SK-N-SH (cell line): ENCODE data around the gene GPATCH2L.

ENCODE experiments used
- CHD2 ChIP-seq: fragments of 150-350 bp; IDR thresholded peaks from 2 replicates; pipeline ENCODE4 v1.6.1; 2018; ENCODE audit warnings: low read length; ENCODE audit not compliant: partially characterized antibody
- EP300 ChIP-seq, 2 experiments: IDR thresholded peaks; 2 replicates each; pipeline versions ENCODE4 v1.4.0 to v1.6.1; 2012; ENCODE audit warnings: borderline replicate concordance in 1 of 2, low read depth in 1 of 2, low read length in 1 of 2
- EZH2phosphoT487 ChIP-seq: fragments of 200-600 bp; sonication (generic); IDR thresholded peaks from 2 replicates; pipeline ENCODE4 v1.6.1; 2017; ENCODE audit warnings: low read depth, mixed run types, mild to moderate bottlenecking, antibody characterized with exemption, moderate library complexity, borderline replicate concordance
- FOXM1 ChIP-seq: IDR thresholded peaks from 2 replicates; pipeline ENCODE4 v1.4.0; 2012; ENCODE audit warnings: low read depth, mild to moderate bottlenecking
- NFIC ChIP-seq: IDR thresholded peaks from 2 replicates; pipeline ENCODE4 v1.4.0; 2012; ENCODE audit warnings: borderline replicate concordance
- POLR2AphosphoS5 ChIP-seq: IDR thresholded peaks from 2 replicates; pipeline ENCODE4 v1.6.1; 2012; ENCODE audit warnings: low read depth, low read length
- RFX5 ChIP-seq: IDR thresholded peaks from 2 replicates; pipeline ENCODE4 v1.6.1; 2012; ENCODE audit warnings: mild to moderate bottlenecking, improper control_type of control experiment, low read length
- TAF1 ChIP-seq: IDR thresholded peaks from 2 replicates; pipeline ENCODE4 v1.6.1; 2012; ENCODE audit warnings: low read depth, mild to moderate bottlenecking, low read length, moderate library complexity, borderline replicate concordance
- YY1 ChIP-seq: IDR thresholded peaks from 2 replicates; pipeline ENCODE4 v1.4.0; 2012; ENCODE audit warnings: low read depth, mild to moderate bottlenecking
- TF ChIP-seq, protein P1 (sequence below): fragments of 200-600 bp; sonication (generic); IDR thresholded peaks from 2 replicates; pipeline ENCODE4 v1.6.1; 2017; ENCODE audit warnings: antibody characterized with exemption, mild to moderate bottlenecking, moderate library complexity
- TF ChIP-seq, protein P2 (sequence below): IDR thresholded peaks from 2 replicates; pipeline ENCODE4 v1.4.0; 2012; ENCODE audit warnings: low read depth
- TF ChIP-seq, protein P3 (sequence below): IDR thresholded peaks from 2 replicates; pipeline ENCODE4 v1.4.0; 2012; ENCODE audit warnings: low read depth, borderline replicate concordance

DNA sequence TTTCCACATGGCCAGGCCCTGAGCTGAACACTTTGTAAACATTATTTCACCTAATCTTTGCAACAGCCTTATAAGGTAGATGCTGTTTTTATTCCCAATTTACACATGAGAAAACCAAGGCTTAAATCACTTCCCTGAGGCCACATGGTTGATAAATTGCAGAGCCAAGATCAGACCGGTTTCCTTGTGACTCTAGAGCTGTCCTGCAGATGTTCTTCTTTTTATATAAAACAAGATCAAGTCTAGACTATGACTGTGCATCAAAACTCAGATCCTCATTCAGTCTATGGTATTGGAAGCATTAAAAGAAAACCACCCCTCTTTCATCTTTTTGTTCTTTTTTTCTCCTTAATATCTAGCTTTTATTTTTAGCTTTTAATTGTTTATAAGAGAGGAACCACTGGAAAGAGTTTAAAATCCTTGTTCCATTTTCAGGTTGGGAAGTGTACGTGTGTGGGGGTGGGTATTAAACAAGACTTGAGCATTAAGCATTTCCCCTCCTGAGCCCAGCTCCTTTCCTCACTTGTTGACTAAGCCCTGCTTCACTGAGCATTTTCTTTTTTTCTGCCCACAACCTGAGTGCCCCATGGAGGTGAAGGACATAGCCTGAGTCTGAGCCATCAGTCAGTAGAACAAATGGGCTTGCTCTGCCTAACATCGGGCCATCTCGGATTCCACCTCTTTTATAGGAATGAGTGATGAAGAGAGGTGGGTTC lies 45.4 kb downstream of the GPATCH2L start:
- TF ChIP-seq CHD2 (no peak), POLR2AphosphoS5 (no peak), NFIC (no peak), EZH2phosphoT487 (no peak), YY1 (no peak), RFX5 (no peak), EP300 (IDR thresholded peaks at IDR 0.05; ENCODE audit: borderline replicate concordance in 1 of 2, low read depth in 1 of 2, low read length in 1 of 2) (no peak), FOXM1 (no peak), TAF1 (no peak)
- TF ChIP-seq, protein P1, sequence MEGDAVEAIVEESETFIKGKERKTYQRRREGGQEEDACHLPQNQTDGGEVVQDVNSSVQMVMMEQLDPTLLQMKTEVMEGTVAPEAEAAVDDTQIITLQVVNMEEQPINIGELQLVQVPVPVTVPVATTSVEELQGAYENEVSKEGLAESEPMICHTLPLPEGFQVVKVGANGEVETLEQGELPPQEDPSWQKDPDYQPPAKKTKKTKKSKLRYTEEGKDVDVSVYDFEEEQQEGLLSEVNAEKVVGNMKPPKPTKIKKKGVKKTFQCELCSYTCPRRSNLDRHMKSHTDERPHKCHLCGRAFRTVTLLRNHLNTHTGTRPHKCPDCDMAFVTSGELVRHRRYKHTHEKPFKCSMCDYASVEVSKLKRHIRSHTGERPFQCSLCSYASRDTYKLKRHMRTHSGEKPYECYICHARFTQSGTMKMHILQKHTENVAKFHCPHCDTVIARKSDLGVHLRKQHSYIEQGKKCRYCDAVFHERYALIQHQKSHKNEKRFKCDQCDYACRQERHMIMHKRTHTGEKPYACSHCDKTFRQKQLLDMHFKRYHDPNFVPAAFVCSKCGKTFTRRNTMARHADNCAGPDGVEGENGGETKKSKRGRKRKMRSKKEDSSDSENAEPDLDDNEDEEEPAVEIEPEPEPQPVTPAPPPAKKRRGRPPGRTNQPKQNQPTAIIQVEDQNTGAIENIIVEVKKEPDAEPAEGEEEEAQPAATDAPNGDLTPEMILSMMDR, result no peak
- TF ChIP-seq, protein P2, sequence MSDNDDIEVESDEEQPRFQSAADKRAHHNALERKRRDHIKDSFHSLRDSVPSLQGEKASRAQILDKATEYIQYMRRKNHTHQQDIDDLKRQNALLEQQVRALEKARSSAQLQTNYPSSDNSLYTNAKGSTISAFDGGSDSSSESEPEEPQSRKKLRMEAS, result no peak
- TF ChIP-seq, protein P3, sequence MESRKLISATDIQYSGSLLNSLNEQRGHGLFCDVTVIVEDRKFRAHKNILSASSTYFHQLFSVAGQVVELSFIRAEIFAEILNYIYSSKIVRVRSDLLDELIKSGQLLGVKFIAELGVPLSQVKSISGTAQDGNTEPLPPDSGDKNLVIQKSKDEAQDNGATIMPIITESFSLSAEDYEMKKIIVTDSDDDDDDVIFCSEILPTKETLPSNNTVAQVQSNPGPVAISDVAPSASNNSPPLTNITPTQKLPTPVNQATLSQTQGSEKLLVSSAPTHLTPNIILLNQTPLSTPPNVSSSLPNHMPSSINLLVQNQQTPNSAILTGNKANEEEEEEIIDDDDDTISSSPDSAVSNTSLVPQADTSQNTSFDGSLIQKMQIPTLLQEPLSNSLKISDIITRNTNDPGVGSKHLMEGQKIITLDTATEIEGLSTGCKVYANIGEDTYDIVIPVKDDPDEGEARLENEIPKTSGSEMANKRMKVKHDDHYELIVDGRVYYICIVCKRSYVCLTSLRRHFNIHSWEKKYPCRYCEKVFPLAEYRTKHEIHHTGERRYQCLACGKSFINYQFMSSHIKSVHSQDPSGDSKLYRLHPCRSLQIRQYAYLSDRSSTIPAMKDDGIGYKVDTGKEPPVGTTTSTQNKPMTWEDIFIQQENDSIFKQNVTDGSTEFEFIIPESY, result no peak
